ENCODE results near the gene VPS13C. TPM values are rescaled to one million over a fixed set of nuclear protein-coding genes. Genes with fewer than 3 reads are reported as not detected.

Gene VPS13C
- total and polyA plus RNA-seq, 2 experiments from 2014 or later = 8.7 to 21.7 TPM

DNA sequence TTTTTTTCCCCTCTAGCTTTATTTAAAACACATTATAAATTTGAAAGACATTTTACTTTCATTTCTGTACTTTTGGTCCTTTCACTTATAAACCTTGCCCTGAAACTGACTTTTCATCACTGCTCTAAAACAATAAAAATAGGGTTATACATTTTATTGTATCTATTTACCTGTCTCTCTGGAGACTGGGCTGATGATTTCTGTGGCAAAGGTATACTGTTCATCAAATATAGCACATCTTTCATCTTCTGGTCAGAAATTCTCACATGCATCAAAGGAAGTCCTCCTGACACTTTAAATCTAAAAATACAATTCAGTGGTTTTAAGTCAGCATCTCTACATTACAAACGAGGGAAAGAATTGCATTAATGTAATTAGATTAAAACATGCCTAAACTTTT lies 86.1 kb downstream of the VPS13C start:
- H3F3A ChIP-seq (ENCODE audit: insufficient read depth) = no peaks in the 10 kb centered on the region
- peaks cover 16% of the 10 kb centered on the region; the same call in 1 of the 2 replicates for H3K36me3 ChIP-seq (ENCODE audit: low read depth)
- no peak for DNase-seq
- in situ Hi-C loops (cut with MboI) = no loop called here
- WGBS, 2 experiments (ENCODE audit: low coverage in 1 of 2, low lambda C conversion rate in 2 of 2, missing lambda C conversion rate in 2 of 2) = 18 to 23% methylated on average over 1 of the region's 1 CpG
- no peaks in the 10 kb centered on the region for H3K27me3 ChIP-seq (replicated peaks; ENCODE audit: insufficient read depth)
- TF ChIP-seq EZH2phosphoT487 (IDR thresholded peaks at IDR 0.05; ENCODE audit: insufficient read depth, low read depth) = no peak
- TF ChIP-seq EZH2 (IDR thresholded peaks at IDR 0.05; ENCODE audit: insufficient read depth, poor library complexity, severe bottlenecking) = no peak
- H2AFZ ChIP-seq = no peak overlapping the region
- H3K4me1 ChIP-seq (ENCODE audit: insufficient read depth) = peaks cover 2% of the 10 kb centered on the region; the same call in 1 of the 2 replicates
- H3K4me3 ChIP-seq = no peak overlapping the region
- H3K9me2 ChIP-seq (ENCODE audit: insufficient read depth) = no peaks in the 10 kb centered on the region
- no peak overlapping the region for H3K27ac ChIP-seq
- H3K9me3 ChIP-seq (ENCODE audit: low read depth) = no peaks in the 10 kb centered on the region
- no peaks in the 10 kb centered on the region for H3K79me2 ChIP-seq (ENCODE audit: insufficient read depth)
- no peak overlapping the region for H3K4me2 ChIP-seq (ENCODE audit: unreplicated experiment)
- no peak overlapping the region for H3K9ac ChIP-seq
- H4K20me1 ChIP-seq (ENCODE audit: insufficient read depth) = no peaks in the 10 kb centered on the region

DNA sequence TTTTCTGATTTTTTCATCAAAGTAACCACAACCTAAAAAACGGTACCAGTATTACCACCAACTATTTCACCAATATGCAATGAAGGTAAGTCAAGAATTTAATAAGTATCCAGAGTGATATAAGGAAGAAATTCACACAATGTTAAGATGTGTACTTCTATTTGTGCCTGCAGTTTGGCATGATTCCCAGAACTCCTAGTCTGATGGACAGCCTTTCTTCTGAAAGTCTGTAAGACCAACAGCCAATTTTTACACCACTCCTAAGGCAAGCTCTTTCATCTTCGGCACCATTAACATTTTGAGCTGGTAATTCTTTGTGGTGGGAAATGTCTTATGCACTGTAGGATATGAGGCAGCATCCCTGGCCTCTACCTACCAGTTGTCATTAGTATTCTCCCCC lies 108.3 kb downstream of the VPS13C start:
- no peaks in the 10 kb centered on the region for H3K27me3 ChIP-seq (replicated peaks; ENCODE audit: insufficient read depth)
- TF ChIP-seq EZH2 (IDR thresholded peaks at IDR 0.05; ENCODE audit: insufficient read depth, poor library complexity, severe bottlenecking) (no peak), EZH2phosphoT487 (IDR thresholded peaks at IDR 0.05; ENCODE audit: insufficient read depth, low read depth) (no peak)
- H3K4me2 ChIP-seq (ENCODE audit: unreplicated experiment) = no peak overlapping the region
- 0 out of 2 replicates have a peak, but pooled peaks cover 2% of the 10 kb centered on the region for H3F3A ChIP-seq (ENCODE audit: insufficient read depth)
- H3K27ac ChIP-seq = no peak overlapping the region
- peaks cover 4% of the 10 kb centered on the region for H3K4me1 ChIP-seq (ENCODE audit: insufficient read depth)
- no peaks in the 10 kb centered on the region; the same call in 1 of the 2 replicates for H3K36me3 ChIP-seq (ENCODE audit: low read depth)
- DNase-seq = no peak
- H3K9me3 ChIP-seq (ENCODE audit: low read depth) = no peaks in the 10 kb centered on the region
- WGBS, 2 experiments (ENCODE audit: low coverage in 1 of 2, low lambda C conversion rate in 2 of 2, missing lambda C conversion rate in 2 of 2) = 77 to 89% methylated on average over 2 of the region's 2 CpGs
- H3K9ac ChIP-seq = no peak overlapping the region
- H4K20me1 ChIP-seq (ENCODE audit: insufficient read depth) = no peaks in the 10 kb centered on the region
- H3K9me2 ChIP-seq (ENCODE audit: insufficient read depth) = no peaks in the 10 kb centered on the region
- no peak overlapping the region for H2AFZ ChIP-seq
- H3K79me2 ChIP-seq (ENCODE audit: insufficient read depth) = no peaks in the 10 kb centered on the region
- H3K4me3 ChIP-seq = no peak overlapping the region
- in situ Hi-C loops (cut with MboI) = no loop called here

DNA sequence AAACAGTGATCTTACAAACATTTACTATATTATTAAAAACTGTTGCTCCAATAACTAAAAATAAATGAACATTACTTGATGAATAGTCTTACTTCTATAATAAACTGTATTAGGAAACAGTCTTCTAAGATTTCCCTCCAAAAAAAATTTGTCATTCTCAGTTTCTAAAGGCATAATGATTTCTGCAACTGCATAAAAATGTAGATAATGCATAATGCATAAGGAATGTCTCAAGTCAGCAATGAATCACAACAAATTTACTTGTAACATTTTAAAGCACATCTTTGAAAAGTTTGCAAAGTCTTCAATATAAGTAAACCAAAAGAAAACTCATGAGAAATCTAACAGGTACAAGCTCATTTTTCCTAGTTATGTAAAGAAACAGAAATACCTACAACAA lies 113.5 kb downstream of the VPS13C start:
- no peak for TF ChIP-seq EZH2 (IDR thresholded peaks at IDR 0.05; ENCODE audit: insufficient read depth, poor library complexity, severe bottlenecking)
- no peak for TF ChIP-seq EZH2phosphoT487 (IDR thresholded peaks at IDR 0.05; ENCODE audit: insufficient read depth, low read depth)
- Histone ChIP-seq H3K36me3 (ENCODE audit: low read depth) (peaks cover 15% of the 10 kb centered on the region), H3K27ac (no peak overlapping the region), H3K79me2 (ENCODE audit: insufficient read depth) (no peaks in the 10 kb centered on the region), H4K20me1 (ENCODE audit: insufficient read depth) (no peaks in the 10 kb centered on the region), H3K9ac (no peak overlapping the region), H3K4me2 (ENCODE audit: unreplicated experiment) (no peak overlapping the region), H3K4me1 (ENCODE audit: insufficient read depth) (peaks cover 14% of the 10 kb centered on the region), H3K27me3 (replicated peaks; ENCODE audit: insufficient read depth) (no peaks in the 10 kb centered on the region), H3K9me2 (ENCODE audit: insufficient read depth) (no peaks in the 10 kb centered on the region), H3F3A (ENCODE audit: insufficient read depth) (peaks cover 12% of the 10 kb centered on the region), H2AFZ (no peak overlapping the region), H3K9me3 (ENCODE audit: low read depth) (no peaks in the 10 kb centered on the region), H3K4me3 (no peak overlapping the region)
- DNase-seq = peak; percentile 47
- in situ Hi-C loops (cut with MboI) = no loop called here

DNA sequence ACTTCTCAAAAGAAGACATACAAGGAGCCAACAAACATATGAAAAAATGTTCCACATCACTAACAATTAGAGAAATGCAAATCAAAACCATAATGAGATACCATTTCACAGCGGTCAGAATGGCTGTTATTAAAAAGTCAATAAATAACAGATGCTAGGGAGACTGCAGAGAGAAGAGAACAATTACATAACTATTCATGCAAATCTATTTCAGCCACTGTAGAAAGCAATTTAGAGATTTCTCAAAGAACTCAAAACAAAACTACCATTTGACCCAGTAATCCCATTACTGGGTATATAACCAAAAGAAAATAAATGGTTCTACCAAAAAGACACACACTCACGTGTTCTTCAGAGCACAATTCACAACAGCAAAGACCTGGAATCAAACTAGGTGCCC lies 116.3 kb downstream of the VPS13C start:
- H3K4me1 ChIP-seq (ENCODE audit: insufficient read depth) = peaks cover 14% of the 10 kb centered on the region
- peaks cover 27% of the 10 kb centered on the region for H3K36me3 ChIP-seq (ENCODE audit: low read depth)
- peaks cover 12% of the 10 kb centered on the region for H3F3A ChIP-seq (ENCODE audit: insufficient read depth)
- H3K4me3 ChIP-seq = no peak overlapping the region
- H2AFZ ChIP-seq = no peak overlapping the region
- TF ChIP-seq EZH2phosphoT487 (IDR thresholded peaks at IDR 0.05; ENCODE audit: insufficient read depth, low read depth) = no peak
- TF ChIP-seq EZH2 (IDR thresholded peaks at IDR 0.05; ENCODE audit: insufficient read depth, poor library complexity, severe bottlenecking) = no peak
- H4K20me1 ChIP-seq (ENCODE audit: insufficient read depth) = no peaks in the 10 kb centered on the region
- no peak overlapping the region for H3K4me2 ChIP-seq (ENCODE audit: unreplicated experiment)
- H3K27ac ChIP-seq = no peak overlapping the region
- no peaks in the 10 kb centered on the region for H3K27me3 ChIP-seq (replicated peaks; ENCODE audit: insufficient read depth)
- H3K9me3 ChIP-seq (ENCODE audit: low read depth) = no peaks in the 10 kb centered on the region
- H3K9ac ChIP-seq = no peak overlapping the region
- in situ Hi-C loops (cut with MboI) = no loop called here
- WGBS, 2 experiments (ENCODE audit: low coverage in 1 of 2, low lambda C conversion rate in 2 of 2, missing lambda C conversion rate in 2 of 2) = 91 to 94% methylated on average over 2 of the region's 2 CpGs
- no peak for DNase-seq
- no peaks in the 10 kb centered on the region for H3K9me2 ChIP-seq (ENCODE audit: insufficient read depth)
- H3K79me2 ChIP-seq (ENCODE audit: insufficient read depth) = no peaks in the 10 kb centered on the region

DNA sequence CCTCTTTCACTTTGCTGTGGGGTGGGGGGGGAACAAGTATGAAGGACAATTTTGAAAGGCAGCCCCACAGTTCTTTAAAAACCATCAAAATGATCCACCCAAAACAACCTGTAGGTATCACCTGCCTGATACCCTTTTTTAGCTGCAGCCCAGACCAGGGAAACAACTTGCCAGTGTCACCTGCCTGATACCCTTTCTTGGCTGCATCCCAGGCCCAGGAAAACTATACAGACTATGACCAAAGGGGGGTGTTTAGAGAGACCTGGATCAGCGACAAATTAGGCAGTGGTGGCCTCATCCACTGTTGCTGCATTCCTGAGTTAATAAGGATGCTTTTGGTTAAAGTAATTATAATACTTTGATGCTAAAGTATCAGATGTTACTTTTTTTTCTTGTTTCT lies 122.0 kb downstream of the VPS13C start:
- no peak overlapping the region for H3K4me3 ChIP-seq
- no peaks in the 10 kb centered on the region for H3K4me1 ChIP-seq (ENCODE audit: insufficient read depth)
- no peak overlapping the region for H2AFZ ChIP-seq
- H3K27me3 ChIP-seq (replicated peaks; ENCODE audit: insufficient read depth) = no peaks in the 10 kb centered on the region
- H3K4me2 ChIP-seq (ENCODE audit: unreplicated experiment) = no peak overlapping the region
- DNase-seq = no peak
- H3K79me2 ChIP-seq (ENCODE audit: insufficient read depth) = no peaks in the 10 kb centered on the region
- TF ChIP-seq EZH2phosphoT487 (IDR thresholded peaks at IDR 0.05; ENCODE audit: insufficient read depth, low read depth) (no peak), EZH2 (IDR thresholded peaks at IDR 0.05; ENCODE audit: insufficient read depth, poor library complexity, severe bottlenecking) (no peak)
- in situ Hi-C loops (cut with MboI) = no loop called here
- 96 to 100% methylated on average over 1 of the region's 1 CpG for WGBS, 2 experiments (ENCODE audit: low coverage in 1 of 2, low lambda C conversion rate in 2 of 2, missing lambda C conversion rate in 2 of 2)
- no peaks in the 10 kb centered on the region for H3F3A ChIP-seq (ENCODE audit: insufficient read depth)
- H4K20me1 ChIP-seq (ENCODE audit: insufficient read depth) = no peaks in the 10 kb centered on the region
- H3K27ac ChIP-seq = no peak overlapping the region
- H3K36me3 ChIP-seq (ENCODE audit: low read depth) = peaks cover 14% of the 10 kb centered on the region; the same call in 1 of the 2 replicates
- H3K9me2 ChIP-seq (ENCODE audit: insufficient read depth) = no peaks in the 10 kb centered on the region
- no peaks in the 10 kb centered on the region for H3K9me3 ChIP-seq (ENCODE audit: low read depth)
- no peak overlapping the region for H3K9ac ChIP-seq
